Uterus (tissue), 4 donors: ENCODE measurements around the gene ATAD3C. TPM values are rescaled to one million over a fixed set of nuclear protein-coding genes. Genes with fewer than 3 reads are reported as not detected.
"Not testable (repeated sequence)": the region's sequence is repeated elsewhere in the genome, so short reads cannot be mapped to it uniquely, and the experiment has no call there.

ENCODE experiments used
- DNase-seq, 2 donors: peaks; one replicate each; pipeline ENCODE4 v3.0.0-alpha.2; 2019 to 2020
- H3K27ac ChIP-seq, 2 donors: fragments of 200-600 bp; sonication (generic); 1 replicate in 1 of 2; 2 replicates in 1 of 2; pipeline ENCODE4 v1.5.1; 2016 to 2018
- H3K27me3 ChIP-seq, 2 donors: fragments of 200-600 bp; sonication (generic); one replicate each; pipeline ENCODE4 v1.5.1; 2018 to 2019; ENCODE audit warnings: control low read depth in 1 of 2
- H3K36me3 ChIP-seq, 2 donors: fragments of 200-600 bp; sonication (generic); one replicate each; pipeline ENCODE4 v1.5.1; 2019; ENCODE audit warnings: control low read depth in 1 of 2
- H3K4me1 ChIP-seq, 2 donors: fragments of 200-600 bp; sonication (generic); one replicate each; pipeline ENCODE4 v1.5.1; 2018 to 2019; ENCODE audit warnings: control low read depth in 1 of 2
- H3K4me3 ChIP-seq, 2 donors: fragments of 200-600 bp; sonication (generic); 1 replicate in 1 of 2; 2 replicates in 1 of 2; pipeline ENCODE4 v1.5.1; 2018 to 2019; ENCODE audit warnings: mild to moderate bottlenecking in 1 of 2
- H3K9me3 ChIP-seq, 2 donors: fragments of 200-600 bp; sonication (generic); one replicate each; pipeline ENCODE4 v1.5.1; 2019; ENCODE audit warnings: control low read depth in 1 of 2
- POLR2A ChIP-seq, 2 donors: fragments of 450-650 bp; IDR thresholded peaks; one replicate each; pipeline ENCODE4 v1.6.1; 2016; ENCODE audit warnings: antibody characterized with exemption in 2 of 2, mild to moderate bottlenecking in 1 of 2, moderate library complexity in 1 of 2
- intact Hi-C: fragments of 100-400 bp; cut with DNase I; formaldehyde crosslinking; loops from one replicate; pipeline ENCODE4 v1.15.1; 2023; ENCODE audit warnings: low total_unique reads
- total RNA-seq, 4 donors: library from RNA; depleted of rRNA in 3 of 4; stranded (reverse); fragments of >200 nt in 3 of 4; gene quantifications; one replicate each; pipeline versions ENCODE4 v1.1.0 to v1.2.4, GENCODE V29; 2014 to 2023
- TF ChIP-seq, protein P1 (sequence below), 4 experiments: fragments of 200-600 bp in 2 of 4; fragments of 450-650 bp in 2 of 4; sonication (generic) in 2 of 4; IDR thresholded peaks; one replicate each; pipeline ENCODE4 v1.5.1; 2016 to 2019; ENCODE audit warnings: antibody characterized with exemption in 4 of 4, mild to moderate bottlenecking in 2 of 4, moderate library complexity in 1 of 4
- donor health status: DM: yes; HTN: yes; CAD: no.

Gene ATAD3C
- total RNA-seq, 4 donors from 2014 or later, result 0.77 to 3.8 (median 1.7) TPM; not detected in 1

DNA sequence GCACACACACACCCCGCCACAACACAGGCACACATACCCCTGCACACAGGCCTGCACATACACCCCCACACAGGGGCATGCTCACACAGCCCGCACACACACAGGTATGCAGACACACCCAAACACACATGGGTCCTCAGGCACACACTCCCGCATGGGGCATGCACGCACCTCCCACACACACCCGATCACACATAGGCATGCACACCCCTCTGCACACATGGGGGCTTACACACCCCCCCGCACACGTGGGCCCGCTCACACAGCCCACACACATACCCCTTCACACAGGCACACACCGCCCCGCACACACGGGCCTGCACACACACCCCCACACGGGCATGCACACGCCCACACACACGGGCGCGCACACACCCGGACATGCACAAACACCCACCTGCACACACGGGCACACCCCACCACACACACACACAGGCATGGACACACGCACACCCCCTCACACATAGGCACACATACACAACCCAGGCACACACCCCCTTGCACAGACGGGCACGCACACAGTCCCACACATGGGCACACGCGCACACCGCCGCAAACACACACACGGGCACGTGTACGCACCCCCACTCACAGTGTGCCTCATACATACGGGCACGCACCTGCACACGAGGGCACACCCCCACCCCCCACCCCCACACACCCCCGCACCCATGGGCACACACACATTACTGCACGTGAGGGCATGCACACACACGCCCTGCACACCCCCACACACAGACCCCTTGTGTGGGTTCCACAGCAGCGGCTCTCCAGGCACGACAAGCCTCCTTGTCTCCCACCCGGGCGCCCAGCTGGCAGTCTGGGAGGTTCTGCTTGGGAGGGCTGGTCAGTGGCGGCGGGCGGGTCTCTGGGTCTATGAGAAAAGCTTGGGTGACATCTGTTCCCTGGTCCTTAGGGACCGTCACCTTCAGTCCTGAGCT lies 30.3 kb downstream of the ATAD3C start:
- DNase-seq, result no peak
- no peak overlapping the region for H3K4me3 ChIP-seq
- no peak for TF ChIP-seq POLR2A (IDR thresholded peaks at IDR 0.05)
- TF ChIP-seq, protein P1, sequence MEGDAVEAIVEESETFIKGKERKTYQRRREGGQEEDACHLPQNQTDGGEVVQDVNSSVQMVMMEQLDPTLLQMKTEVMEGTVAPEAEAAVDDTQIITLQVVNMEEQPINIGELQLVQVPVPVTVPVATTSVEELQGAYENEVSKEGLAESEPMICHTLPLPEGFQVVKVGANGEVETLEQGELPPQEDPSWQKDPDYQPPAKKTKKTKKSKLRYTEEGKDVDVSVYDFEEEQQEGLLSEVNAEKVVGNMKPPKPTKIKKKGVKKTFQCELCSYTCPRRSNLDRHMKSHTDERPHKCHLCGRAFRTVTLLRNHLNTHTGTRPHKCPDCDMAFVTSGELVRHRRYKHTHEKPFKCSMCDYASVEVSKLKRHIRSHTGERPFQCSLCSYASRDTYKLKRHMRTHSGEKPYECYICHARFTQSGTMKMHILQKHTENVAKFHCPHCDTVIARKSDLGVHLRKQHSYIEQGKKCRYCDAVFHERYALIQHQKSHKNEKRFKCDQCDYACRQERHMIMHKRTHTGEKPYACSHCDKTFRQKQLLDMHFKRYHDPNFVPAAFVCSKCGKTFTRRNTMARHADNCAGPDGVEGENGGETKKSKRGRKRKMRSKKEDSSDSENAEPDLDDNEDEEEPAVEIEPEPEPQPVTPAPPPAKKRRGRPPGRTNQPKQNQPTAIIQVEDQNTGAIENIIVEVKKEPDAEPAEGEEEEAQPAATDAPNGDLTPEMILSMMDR (IDR thresholded peaks at IDR 0.05), result no peak
- no peak overlapping the region for H3K27ac ChIP-seq
- H3K36me3 ChIP-seq, result no peaks in the 10 kb centered on the region
- no peaks in the 10 kb centered on the region for H3K27me3 ChIP-seq
- no peaks in the 10 kb centered on the region for H3K4me1 ChIP-seq
- H3K9me3 ChIP-seq, result no peaks in the 10 kb centered on the region
- intact Hi-C loops, result no loop called here

DNA sequence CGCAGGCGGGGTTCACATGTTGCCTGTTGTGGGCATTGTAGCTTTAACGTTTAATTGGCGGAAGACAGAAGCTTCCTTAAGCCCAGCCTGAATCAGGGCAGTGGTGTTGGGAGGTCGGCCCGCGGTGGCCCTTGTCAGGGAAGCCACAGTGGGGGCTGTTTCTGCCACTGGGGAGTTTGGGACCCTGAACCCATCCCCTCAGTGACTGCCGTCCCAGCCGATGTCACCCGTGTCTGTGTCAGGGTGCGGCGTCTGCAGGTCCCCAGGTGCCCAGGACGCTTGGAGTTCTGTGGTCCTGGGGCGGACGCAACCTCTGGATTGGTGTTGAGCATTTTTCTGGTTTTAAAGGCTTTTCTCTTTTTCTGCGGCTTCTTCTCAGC lies 31.0 kb downstream of the ATAD3C start:
- H3K4me1 ChIP-seq, H3K4me3 ChIP-seq, H3K36me3 ChIP-seq, H3K27me3 ChIP-seq, H3K9me3 ChIP-seq, H3K27ac ChIP-seq, DNase-seq, intact Hi-C loops: not testable (repeated sequence)

DNA sequence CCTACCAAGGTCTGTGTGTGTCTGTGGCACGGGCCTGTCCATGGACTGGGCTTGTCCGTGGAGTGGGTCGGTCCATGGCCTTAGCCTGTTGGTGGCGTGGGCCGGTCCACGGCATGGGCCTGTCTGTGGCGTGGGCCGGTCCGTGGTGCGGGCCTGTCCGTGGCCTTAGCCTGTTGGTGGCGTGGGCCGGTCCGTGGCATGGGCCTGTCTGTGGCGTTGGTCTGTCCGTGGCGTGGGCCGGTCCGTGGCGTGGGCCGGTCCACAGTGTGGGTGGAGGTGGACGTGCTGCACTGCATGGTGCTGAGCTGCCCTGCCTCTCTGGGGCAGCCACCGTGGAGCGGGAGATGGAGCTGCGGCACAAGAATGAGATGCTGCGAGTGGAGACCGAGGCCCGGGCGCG lies 32.3 kb downstream of the ATAD3C start:
- H3K4me3 ChIP-seq, H3K27me3 ChIP-seq, H3K36me3 ChIP-seq, H3K27ac ChIP-seq, H3K9me3 ChIP-seq, DNase-seq, H3K4me1 ChIP-seq, intact Hi-C loops: not testable (repeated sequence)

DNA sequence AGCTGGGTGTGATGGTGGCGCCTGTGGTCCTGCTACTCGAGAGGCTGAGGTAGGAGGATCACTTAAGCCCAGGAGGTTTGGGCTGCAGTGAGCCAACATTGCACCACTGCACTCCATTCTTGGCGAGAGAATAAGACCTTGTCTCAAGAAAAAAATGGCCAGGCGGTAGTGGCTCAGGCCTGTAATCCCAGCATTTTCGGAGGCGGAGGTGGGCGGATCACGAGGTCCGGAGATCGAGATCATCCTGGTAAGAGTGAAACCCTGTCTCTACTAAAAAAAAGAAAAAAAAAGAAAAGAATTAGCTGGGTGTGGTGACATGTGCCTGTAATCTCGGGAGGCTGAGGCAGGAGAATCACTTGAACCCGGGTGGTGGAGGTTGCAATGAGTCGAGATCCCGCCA lies 33.4 kb downstream of the ATAD3C start:
- intact Hi-C loops, result no loop called here
- H3K4me3 ChIP-seq, result no peak overlapping the region
- H3K4me1 ChIP-seq, result no peaks in the 10 kb centered on the region
- H3K9me3 ChIP-seq, result no peaks in the 10 kb centered on the region
- no peak overlapping the region for H3K27ac ChIP-seq
- H3K27me3 ChIP-seq, result no peaks in the 10 kb centered on the region
- DNase-seq, result no peak
- TF ChIP-seq, protein P1 (IDR thresholded peaks at IDR 0.05), result no peak
- no peak for TF ChIP-seq POLR2A (IDR thresholded peaks at IDR 0.05)
- H3K36me3 ChIP-seq, result no peaks in the 10 kb centered on the region

DNA sequence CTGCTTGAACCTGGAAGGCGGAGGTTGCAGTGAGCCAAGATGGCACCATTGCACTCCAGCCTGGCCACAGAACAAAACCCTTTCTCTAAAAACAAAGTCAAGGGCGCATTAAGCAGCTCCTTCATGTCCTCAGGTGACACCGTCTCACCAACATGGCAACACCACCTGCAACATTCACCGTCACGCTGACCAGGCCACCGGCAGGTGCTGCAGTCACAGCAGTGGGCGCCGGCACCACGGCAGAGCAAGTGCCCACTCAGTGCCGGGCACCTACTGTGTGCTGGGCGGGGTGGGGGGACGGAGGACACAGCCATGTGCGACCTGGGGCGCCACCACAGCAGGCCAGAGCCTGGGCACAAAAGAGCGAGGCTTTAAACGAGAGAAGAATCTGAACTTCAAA lies 34.2 kb downstream of the ATAD3C start:
- Histone ChIP-seq H3K4me1 (no peaks in the 10 kb centered on the region), H3K36me3 (no peaks in the 10 kb centered on the region), H3K27ac (no peak overlapping the region), H3K4me3 (no peak overlapping the region), H3K9me3 (no peaks in the 10 kb centered on the region), H3K27me3 (no peaks in the 10 kb centered on the region)
- intact Hi-C loops, result no loop called here
- DNase-seq, result no peak
- TF ChIP-seq, protein P1 (IDR thresholded peaks at IDR 0.05), result no peak
- no peak for TF ChIP-seq POLR2A (IDR thresholded peaks at IDR 0.05)

DNA sequence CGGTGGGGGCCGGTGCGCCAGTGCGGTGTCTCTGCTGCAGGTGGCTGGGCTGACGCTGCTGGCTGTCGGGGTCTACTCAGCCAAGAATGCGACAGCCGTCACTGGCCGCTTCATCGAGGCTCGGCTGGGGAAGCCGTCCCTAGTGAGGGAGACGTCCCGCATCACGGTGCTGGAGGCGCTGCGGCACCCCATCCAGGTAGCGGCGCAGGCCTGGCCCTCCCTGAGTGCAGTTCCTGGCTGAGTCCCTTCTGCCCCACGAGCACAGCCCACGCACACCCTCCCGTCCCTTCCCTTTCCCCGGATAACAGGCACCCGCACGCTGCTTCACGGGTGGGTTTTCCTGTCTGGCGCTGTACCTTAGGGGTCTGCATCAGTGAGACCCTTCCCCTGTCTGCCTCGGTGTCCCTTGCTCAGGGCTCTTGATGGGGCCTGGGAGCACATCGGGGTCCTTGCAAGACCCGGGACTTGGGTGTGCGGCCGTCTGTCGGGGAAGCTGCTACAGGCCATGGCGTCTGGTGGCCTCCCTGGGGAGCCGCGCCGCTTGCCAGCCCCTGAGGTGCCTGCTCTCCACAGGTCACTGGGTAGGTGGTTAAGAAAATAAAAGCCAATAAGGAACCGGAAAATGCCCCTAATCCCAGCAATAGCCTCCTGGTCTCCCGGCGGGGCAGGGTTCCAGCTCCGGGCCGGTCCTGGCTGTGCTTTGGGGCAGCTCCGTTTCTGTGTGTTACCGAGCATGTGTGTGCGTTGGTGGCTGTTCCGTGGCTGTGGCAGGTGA lies 35.7 kb downstream of the ATAD3C start:
- intact Hi-C loops, H3K27me3 ChIP-seq, H3K4me3 ChIP-seq, H3K36me3 ChIP-seq, DNase-seq, H3K27ac ChIP-seq, H3K9me3 ChIP-seq, H3K4me1 ChIP-seq: not testable (repeated sequence)

DNA sequence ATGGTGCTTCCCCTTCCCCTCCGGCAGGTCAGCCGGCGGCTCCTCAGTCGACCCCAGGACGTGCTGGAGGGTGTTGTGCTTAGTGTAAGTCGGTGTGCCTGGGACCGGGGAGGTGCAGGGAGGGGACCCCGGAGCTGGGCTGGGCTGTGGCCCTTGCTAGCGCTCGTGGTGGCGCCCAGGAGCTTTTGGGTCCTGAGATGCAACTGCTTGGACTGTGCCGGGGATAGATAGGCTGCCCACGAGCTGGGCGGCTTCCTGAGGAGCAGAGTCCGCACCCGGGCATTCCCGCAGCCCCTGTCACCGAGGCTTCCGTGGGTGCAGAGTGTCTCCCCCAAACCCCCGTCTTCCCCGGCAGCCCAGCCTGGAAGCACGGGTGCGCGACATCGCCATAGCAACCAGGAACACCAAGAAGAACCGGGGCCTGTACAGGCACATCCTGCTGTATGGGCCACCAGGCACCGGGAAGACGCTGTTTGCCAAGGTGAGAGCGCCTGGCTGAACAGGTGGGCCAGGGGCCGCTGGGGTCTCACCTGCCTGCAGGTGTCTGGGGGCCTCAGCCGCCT lies 36.3 kb downstream of the ATAD3C start:
- H3K9me3 ChIP-seq, H3K27ac ChIP-seq, H3K4me3 ChIP-seq, H3K27me3 ChIP-seq, H3K4me1 ChIP-seq, intact Hi-C loops, DNase-seq, H3K36me3 ChIP-seq: not testable (repeated sequence)
